NCI-H774 (cell line): ENCODE results near the gene HMGCLL1.

Experiments used
- DNase-seq: peaks from one replicate; lab custom pipeline; 2025; lab: John Stamatoyannopoulos, UW

The HMGCLL1 gene

GRCh38 chr6:55531496-55531895 is 47.5 kb downstream of the HMGCLL1 start:
- DNase-seq = no peak

DNA sequence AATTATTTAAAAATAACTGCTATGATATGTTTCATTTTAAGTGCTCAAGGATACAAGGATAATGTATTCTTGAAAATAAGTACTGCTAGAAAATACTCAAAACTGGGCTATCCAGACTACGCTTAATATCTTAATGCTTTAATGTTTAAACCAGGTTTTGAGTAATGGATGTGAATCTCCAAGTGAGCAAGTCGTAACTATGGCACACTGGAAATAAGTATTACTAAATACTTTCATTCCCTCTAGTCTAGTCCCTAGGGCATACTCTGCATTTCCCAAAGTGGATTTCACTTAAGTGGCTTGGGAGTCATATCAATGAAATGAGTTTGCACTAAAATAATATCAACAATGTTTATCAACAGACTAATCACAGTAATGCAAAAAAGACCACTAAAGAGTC is 48.1 kb downstream of the HMGCLL1 start:
- no peak for DNase-seq

GRCh38 chr6:55528624-55529023 is 50.4 kb downstream of the HMGCLL1 start:
- DNase-seq = no peak

- no peak for DNase-seq
These were observed 54.6 kb downstream of the HMGCLL1 start for GRCh38 chr6:55524441-55524840.

DNA sequence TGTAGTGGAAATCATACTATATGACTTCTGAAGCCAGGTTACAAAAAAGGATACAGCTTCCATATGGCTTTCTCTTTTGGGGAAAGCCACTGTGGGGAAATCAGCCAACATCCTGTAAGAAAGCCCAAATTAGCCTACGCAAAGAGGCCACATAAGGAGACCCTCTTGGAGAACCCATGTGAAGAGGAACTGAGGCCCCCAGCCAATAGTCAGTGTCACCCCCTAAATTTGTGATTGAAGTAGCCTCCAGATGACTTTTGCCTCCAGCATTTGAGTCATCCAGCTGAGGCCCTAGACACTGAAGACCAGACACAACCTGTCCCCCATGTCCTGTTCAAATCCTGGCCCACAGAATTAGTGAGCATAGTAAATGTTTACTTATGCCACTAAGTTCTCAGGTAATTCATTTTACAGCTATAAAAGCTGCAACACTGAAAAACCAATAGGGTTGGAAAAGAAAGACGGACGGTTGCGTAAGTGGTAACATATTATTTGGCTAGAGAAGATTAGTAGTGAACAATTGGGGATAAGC is 60.4 kb downstream of the HMGCLL1 start:
- no peak for DNase-seq

DNA sequence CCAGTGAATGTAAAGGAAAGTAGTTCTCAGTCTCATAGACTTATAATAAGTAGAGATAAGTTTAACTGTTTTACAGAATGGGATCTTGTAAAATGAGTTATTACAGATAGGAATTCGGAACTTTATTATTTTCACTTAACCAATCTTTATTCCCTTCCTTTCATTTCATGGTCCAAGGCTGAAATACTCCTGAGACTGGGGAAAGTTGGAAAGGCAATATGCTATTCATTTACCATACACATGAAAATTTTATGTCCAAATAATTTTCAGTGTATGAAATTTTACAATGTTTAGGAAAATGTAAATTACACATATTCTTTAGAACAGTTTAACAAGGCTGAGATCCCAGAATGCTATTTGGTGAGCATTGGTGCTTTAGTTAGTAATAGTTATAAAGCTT is 62.3 kb downstream of the HMGCLL1 start:
- DNase-seq = no peak

DNA sequence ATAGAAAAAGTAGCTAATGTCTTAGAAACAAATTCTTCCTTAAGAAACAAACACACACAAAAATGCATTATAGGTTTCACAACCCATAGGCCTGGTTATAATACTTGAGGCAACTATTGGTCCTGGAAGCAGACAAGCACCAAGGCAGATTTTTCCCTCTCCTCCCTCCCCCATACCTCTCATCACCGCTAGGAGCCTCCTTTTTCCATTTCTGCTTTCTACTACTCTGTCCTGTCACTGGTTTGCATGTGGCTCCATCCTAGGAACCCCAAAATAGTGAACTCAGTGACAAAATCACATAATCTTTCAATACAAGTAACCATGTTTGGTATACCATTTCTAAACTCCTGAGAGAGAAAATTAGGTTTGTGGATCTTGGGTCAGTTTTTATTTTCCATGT is 66.1 kb downstream of the HMGCLL1 start:
- DNase-seq = no peak

GRCh38 chr6:55511122-55511800 is 67.7 kb downstream of the HMGCLL1 start:
- no peak for DNase-seq

DNA sequence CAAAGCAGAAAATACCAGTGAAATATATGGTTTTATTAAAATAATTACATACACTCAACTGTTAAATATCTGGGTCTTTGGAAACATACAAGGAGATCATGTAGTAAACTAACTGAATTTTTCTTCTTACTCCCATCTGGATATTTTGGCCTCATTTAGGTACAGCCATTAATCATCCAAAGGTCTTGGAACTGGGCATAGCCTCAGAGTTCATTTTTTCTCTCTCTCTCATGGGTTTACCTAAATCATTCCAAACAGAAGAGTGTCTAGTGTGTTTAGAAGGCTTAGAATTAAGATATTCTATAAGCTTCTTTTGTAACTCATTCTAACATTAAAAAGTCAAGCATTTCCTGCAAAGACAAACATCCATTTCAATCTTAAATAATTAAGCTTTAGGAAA is 79.4 kb downstream of the HMGCLL1 start:
- DNase-seq = no peak

DNA sequence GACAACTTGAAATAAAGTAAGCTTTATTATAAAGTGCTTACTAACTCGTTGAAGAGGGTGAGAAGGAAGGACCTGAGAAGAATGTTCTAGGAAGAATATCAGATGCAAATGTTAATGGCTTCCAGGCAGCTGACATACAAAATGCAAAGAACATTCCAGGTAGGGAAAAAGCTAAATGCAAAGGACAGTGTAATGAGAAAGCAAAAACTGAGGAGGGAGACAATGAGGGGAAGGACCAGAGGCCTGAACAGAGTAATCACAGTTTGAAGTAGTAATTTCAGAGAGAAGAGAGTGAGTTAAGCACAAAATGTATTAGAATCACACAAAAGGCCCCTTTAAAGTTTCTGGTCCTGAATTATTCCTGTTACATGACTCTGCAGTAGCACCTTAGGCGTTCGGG is 81.3 kb downstream of the HMGCLL1 start:
- DNase-seq = no peak

- DNase-seq = no peak
These were observed 82.8 kb downstream of the HMGCLL1 start for GRCh38 chr6:55496201-55496600.

DNA sequence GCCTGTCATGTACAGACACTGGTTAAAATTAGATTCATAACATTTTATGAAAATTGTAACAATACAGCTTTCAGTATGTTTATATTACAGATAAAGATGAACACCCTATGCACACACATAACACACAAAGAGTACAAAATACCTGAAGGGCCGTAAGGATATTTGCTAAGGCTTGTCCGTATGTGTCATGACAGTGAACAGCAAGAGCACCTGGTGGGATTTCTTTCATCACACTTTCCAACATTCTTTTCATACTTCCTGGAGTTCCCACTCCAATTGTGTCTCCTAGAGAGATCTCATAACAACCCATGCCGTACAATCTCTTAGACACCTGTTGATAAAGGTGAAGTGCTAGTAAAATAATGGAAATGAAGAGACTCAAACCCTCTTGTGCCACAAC is 83.7 kb downstream of the HMGCLL1 start:
- DNase-seq = no peak

GRCh38 chr6:55494411-55494810 is 84.6 kb downstream of the HMGCLL1 start:
- DNase-seq = no peak

DNA sequence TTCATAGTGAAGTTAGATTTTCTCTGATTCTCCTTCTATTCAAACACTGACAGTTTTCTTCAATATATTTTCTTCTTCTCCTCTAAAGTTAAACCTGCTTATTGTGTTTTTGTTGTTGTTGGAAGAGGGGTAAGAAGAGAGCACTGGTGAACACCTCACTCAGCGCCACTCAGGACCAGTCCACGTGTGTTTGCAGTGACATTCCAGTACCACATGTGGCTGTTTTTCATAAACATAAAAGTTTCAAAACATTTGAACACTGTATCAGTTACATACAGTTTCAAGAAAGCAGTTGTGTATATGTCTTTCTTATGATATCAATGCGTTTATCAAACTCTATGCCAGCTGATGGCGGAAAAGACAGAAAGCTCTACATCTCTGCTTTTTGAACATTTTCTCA is 86.7 kb downstream of the HMGCLL1 start:
- no peak for DNase-seq

DNA sequence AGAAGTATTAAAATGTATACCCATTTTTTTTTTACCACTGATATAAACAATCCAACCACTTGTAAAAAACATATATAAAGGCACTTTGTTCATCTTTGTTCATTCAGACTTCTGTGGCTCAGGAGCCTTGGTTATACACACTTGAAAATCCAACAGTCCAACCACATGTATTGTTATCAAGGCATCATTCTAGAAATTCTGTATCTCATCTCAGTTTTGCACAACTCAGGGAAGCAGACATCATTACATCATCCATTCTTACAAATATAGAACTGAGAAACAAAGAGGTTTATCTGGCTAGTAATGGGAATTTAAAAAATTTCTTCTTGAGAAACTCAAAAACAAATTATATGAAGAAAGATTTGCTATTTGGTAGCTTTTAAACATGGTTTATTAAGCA is 88.1 kb downstream of the HMGCLL1 start:
- no peak for DNase-seq

GRCh38 chr6:55474382-55474781 is 104.6 kb downstream of the HMGCLL1 start:
- no peak for DNase-seq

- no peak for DNase-seq
These were observed 105.3 kb downstream of the HMGCLL1 start for GRCh38 chr6:55473722-55474121.

- DNase-seq = no peak
These were observed 109.0 kb downstream of the HMGCLL1 start for GRCh38 chr6:55469951-55470366.

GRCh38 chr6:55456016-55456415 is 123.0 kb downstream of the HMGCLL1 start:
- DNase-seq = no peak

DNA sequence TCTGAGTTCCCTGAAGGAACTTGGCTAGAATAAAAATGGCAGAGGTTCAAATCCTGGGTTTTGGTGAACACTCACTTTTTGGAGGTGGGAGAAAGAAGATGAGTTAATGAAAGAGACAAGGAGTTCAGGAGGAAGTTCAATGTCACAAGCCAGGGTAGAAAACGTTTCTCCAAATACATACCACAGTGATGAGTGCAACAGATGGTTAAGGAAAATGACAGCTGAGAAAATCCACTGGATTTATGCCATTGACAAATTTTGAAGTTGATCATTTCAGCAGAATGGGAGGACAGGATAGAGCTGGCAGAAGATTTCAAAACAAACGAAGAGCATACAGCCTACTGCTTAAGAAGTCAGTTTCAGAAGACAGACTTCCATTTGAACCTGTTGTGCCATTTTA is 129.0 kb downstream of the HMGCLL1 start:
- DNase-seq = no peak

DNA sequence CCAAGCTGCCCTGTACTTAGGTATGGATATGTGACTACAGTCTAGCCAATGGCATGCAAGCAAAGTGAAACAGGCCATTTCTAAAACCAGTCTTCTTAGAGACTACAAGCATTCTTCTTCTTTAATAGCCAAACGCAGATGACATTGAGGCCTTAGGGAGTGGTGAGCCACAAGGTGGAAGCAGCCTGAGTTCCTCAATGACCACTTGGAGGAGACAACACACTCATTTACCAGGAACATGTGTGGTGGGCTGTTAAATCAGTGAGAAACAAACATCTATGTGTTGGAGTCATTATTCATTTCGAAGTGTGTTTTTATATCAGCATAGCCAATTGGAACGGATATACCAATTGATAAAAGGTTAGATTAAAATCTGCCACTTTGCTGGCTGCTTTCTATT is 129.8 kb downstream of the HMGCLL1 start:
- DNase-seq = no peak

DNA sequence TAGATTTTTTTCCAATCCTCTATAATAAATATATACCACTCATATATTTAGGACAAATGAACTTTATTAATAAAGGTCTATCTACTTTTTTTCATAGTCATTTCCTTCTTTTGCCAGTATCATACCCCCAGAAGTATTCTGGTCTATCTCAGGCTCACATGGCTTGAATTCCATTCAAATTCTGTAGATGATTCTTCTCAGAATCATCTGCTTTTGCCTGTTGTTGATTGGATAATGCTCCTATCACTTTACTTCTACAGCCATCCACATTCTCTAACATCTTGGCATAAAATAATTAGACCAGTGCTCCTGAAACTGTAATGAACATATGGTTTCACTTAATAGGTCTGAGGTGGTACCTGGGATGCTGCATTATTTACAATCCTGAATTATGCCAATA is 130.5 kb downstream of the HMGCLL1 start:
- DNase-seq = no peak

GRCh38 chr6:55447891-55448290 is 131.1 kb downstream of the HMGCLL1 start:
- DNase-seq = no peak

DNA sequence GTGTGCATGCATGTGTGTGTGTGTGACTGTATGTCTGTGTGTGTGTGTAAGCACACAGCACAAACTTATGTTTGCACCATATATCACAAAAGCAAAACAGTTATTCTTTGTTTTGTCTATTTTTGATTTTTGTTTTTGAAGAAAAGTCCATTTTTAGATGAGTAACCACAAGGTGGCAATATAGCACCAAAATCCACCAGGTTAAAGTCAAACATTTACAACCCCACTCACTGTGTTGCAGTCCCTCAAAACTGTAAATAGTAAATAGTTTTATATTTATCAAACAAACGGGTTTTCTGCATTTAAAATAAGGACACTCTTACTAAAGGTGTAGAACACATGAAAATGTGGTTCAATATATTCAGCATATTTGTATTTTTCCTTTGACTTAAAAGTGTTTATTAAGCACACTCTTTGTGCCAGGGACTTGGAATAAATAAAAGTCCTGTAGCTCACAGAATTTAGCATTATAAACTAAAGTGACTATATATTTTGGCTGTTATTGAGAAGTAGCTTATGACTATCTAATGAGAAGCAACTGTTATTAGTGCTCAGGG is 133.3 kb downstream of the HMGCLL1 start:
- DNase-seq = peak; percentile 7
